Daoy (cell line): ENCODE measurements around the gene HNRNPUL2. TPM values are rescaled to one million over a fixed set of nuclear protein-coding genes. Genes with fewer than 3 reads are reported as not detected.

Source experiments
- DNase-seq: peaks from one replicate; pipeline ENCODE4 v3.0.0-alpha.2; 2015; ENCODE audit warnings: low read depth
- total RNA-seq: library from RNA; depleted of rRNA; stranded (reverse); fragments of >200 nt; shearing (Covaris generic); gene quantifications from 2 replicates; pipeline ENCODE4 v1.2.3, GENCODE V29; 2014

Gene HNRNPUL2
- total RNA-seq, 1 experiment from 2014 or later = 6.8 TPM

GRCh38 chr11:62726915-62727164 is 417 bp downstream of the HNRNPUL2 start:
- no peak for DNase-seq

DNA sequence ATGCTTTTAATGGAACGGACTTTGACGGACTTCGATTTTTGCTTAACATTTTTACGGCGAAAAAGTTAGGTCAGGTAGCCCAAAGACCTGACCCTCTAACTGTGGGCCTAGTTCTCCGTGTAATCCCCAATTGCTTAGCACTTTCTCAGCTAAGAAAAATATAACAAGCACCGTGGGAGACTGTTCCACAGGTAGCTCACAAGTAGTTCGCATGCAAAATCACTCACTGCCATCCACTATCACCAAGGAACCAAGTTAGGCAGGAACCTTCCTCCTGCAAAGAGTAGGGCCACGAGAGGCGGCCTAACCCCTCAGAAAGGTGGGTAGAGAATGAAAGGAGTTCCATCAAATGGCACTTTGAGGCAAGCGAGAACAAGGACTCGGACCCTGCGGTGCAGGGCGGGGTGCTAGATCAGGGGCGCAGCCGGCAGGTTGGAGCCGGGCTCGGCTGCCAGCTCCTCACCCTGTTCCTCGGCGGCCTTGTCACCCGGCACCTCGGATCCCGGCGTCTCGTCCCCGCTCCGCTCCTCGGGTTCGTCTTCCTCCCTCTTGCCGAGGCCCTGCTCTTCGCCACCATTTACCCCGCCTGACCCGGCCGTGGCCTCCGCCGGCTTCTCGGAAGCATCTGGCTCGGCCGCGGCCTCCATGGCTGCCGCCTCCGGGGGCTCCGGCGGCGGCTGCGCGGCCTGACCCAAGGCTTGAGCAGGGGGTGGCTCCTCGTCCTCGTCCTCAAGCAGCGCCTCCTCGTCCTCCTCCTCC is 922 bp downstream of the HNRNPUL2 start:
- DNase-seq = no peak

DNA sequence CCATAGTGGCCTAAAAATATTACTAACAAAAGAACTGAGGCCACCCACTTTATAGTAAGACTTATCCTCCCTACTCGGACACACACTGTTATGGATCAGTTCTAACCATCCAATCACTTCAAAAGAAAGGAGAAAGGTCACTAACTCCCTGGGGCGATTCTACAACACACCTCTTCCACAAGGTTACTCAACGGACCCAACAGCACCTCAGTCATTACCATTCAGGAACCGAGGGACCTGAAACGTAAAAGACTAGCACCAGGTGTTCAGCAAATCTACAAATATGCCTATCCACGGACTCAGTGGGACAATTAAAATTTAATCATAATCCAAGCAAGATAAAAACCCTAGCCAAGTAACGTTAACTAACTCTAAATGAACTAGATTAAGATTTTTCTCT is 1.6 kb downstream of the HNRNPUL2 start:
- no peak for DNase-seq

- DNase-seq = no peak
Observed at GRCh38 chr11:62724171-62724570, 3.1 kb downstream of the HNRNPUL2 start.

DNA sequence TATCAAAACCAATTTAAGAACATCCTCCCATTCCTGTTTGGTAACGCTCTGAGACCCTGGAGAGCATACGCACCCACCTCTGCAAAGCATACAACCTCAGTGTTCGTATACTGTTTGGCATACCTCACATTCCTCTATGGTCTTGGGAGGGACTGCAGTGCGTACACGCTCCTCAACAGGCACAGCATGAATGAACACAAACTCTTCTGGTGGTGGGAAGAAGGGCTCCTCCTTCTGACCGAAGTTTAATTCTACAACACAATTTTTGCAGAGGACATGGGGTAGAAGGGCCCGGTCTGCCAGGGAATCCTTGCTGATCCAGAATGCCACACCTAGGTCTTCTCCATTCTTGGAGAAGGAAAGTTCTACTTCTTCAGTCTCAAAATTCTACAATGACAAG is 5.3 kb downstream of the HNRNPUL2 start:
- DNase-seq = no peak

DNA sequence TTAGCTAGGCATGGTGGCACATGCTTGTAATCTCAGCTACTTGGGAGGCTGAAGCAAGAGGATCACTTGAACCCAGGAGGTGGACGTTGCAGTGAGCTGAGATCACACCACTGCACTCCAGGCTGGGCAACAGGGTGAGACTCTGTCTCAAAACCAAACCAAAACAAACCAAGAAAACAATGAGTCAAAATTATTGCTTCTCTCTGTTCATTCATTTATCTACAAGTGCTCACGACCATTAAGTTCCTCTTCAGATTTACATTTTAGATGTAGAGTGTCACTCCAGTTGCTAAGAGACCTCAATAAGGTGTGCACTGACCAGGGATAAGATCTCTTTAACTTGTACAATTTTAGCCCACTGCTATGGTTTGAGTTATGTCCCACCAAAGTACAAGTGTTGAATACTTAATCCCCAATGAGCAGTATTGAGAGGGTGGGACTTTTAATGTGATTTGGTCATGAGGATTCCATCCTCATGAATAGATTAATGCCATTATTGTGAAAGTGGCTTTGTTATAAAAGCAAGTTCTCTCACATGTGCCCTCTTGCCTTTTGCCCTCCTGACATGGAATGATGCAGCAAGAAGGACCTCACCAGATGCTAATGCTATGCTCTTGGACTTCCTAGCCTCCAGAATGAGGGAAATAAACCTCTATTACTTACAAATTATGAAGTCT is 7.8 kb downstream of the HNRNPUL2 start:
- no peak for DNase-seq

GRCh38 chr11:62716816-62717215 is 10.4 kb downstream of the HNRNPUL2 start:
- no peak for DNase-seq

GRCh38 chr11:62716206-62716605 is 11.1 kb downstream of the HNRNPUL2 start:
- DNase-seq = no peak

DNA sequence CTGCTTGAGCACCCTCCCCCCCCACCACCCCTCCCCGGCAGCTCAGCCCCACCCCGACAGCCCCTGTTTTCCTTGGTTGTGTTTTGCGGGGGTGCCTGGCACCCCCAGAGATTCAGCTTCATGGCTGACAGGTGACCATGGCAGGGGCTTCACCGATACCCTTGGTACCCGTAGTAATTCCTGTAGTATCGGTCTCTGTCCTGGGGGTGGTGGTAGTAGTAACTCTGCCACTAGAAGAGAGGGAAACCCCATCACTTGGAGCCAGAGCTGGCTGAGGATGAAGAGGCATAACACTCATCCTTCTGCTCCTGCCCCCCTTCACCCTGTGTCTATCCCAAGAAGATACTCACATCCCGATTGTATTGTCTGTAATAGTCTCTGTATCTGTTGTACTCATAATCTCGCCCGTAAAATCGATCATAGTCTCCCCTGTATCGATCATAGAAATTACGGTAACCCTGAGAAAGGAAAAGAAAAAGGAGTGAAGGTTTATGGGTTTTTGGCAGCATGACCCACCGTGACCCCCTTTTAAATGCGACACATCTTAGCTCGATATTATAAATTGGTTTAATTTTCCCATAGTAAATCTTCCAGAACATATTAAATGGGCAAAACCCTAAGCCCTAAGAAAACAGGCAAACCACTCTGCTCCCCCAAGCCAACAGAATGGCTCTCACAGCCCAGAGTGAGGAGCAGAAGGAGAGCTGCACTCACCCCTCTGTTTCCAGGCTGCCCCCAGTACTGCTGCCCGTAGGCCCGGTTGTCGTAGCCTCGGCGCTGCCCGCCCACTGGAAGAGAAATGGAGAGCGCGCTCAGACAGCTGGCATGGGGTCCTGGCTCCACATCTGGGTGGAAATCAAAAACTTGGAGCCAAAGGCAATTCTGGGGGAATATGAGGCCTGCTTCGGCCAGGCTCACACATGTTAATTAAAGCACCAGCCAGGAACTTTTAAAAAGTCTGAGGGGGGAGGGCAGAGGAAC is 11.8 kb downstream of the HNRNPUL2 start:
- DNase-seq = no peak

GRCh38 chr11:62713343-62713742 is 13.9 kb downstream of the HNRNPUL2 start:
- DNase-seq = no peak

DNA sequence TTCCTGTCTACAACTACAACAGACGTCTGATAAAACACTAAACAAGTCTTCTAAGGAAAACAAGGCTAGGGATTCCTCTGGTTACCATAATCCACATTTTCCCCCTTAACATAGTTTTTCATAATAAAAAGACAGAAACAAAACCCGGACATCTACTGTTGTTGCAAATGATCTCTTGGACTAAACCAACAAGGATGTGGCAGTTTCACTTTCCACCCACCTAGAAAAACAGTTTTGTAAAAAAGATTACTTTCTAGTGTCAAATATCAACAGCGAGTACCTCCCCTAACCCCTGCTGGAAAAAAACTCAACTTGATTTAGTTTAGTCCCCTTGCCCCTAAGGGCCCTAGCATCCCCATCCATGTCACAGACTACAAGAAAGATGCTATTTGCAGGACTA is 14.4 kb downstream of the HNRNPUL2 start:
- DNase-seq = no peak

DNA sequence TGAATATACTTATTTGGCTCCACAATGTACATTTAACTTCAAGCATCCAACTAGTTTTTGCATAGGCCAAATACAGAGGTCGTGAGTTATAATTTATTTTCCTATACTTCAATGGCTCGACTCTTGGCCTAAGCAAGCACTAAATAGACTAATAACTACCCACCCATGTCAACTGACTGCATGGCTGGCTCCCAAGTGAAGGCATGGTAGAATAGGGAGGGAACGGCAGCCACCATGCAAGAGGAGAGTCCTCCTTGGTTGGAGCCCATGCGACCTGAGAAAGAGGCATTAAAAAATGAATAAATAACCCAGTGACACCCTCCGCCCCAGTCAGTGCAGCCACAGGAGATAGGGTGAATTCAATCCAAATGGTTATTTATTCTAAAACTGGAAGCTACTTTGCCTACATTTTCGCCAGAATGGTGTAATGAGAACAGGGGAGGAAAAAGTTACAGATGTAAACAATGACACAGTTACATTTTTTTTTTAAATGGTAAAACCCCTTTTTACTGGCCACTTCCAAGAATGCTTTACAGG is 14.9 kb downstream of the HNRNPUL2 start:
- DNase-seq = no peak

GRCh38 chr11:62710001-62710345 is 17.3 kb downstream of the HNRNPUL2 start:
- DNase-seq = peak; percentile 40

GRCh38 chr11:62709247-62710000 is 17.8 kb downstream of the HNRNPUL2 start:
- DNase-seq = peak; percentile 97

DNA sequence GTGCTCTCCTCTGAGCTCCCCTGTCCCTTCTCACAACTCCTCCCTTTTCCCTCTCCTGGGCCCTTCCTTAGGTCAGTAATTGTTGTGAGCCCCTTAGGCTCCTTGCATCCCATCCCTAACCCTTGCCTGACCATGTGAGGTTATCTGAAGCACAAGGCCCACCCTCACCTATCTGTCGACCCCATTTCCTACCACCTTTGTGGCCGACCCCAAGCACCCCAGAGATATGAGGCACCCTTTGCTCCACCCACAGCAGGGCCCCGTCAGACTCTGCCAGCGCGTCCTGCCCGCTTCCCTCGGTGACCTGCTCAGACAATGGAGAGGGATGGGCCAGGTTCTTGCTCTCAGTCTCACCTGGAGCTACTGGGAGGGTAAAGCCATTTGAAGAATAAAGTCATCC is 18.5 kb downstream of the HNRNPUL2 start:
- no peak for DNase-seq

GRCh38 chr11:62708392-62708791 is 18.9 kb downstream of the HNRNPUL2 start:
- DNase-seq = no peak

DNA sequence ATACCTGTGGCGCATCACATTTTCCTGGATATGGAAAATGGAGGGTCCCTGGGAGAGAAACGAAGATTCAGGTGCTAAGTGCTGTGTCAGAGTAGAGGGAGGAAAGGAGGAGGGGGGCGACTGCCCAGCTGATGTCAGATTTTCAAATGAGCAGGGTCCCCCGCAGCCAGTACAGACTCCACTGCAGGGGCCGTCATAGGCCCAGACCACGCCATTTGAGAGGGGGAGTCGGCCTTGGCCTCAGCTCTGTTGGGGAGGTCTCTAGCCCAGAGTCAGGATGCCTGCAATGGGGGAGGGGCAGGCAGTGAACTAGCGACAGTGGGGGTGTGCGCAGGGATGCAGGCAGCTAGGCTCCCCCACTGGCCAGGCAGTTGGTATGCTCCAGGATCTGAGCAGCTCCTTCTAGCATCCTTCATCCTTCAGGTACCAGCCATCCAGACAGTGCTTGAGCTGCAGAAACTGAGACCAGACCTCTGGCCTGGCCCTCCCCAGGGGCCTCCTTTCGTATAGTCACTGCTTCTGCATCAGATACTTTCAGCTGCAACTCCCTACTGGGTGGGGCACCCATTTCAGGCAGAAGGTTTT is 19.9 kb downstream of the HNRNPUL2 start, which contains the start of the genes BSCL2 and GNG3:
Gene BSCL2, minus strand, starts transcription at position 148 of the 585 bp plus-strand sequence. CDS start 229 bp downstream, outside the sequence.
Gene GNG3, plus strand, starts transcription at position 400 of the 585 bp plus-strand sequence. CDS start 620 bp downstream, outside the sequence.
- no peak for DNase-seq

- no peak for DNase-seq
Observed at GRCh38 chr11:62706850-62707247, 20.4 kb downstream of the HNRNPUL2 start.

GRCh38 chr11:62705880-62706849 is 21.1 kb downstream of the HNRNPUL2 start:
- peak; percentile 97 for DNase-seq

DNA sequence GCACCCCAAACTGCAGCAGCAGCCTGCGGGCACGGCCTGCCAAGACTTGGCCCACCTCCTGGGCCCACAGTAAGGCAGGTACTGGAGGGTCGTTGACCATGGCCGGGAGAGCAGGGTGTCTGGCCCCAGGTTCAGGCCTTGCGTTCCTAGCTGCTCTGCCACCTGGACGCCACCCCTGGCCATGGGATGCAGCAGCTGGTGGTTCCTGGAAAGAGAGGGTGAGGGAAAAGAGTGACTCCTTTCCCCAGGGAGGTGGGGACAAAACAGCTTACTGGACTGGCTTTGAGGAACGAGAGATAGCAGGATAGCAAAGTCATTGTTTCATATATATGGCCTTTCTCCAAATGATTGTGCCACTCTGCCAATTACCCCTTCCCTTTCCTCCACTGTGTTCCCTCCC is 21.8 kb downstream of the HNRNPUL2 start:
- DNase-seq = no peak
